Mesothelial cell of epicardium (in vitro differentiated cells): ENCODE measurements around the gene CHST6. TPM values are rescaled to one million over a fixed set of nuclear protein-coding genes. Genes with fewer than 3 reads are reported as not detected.
"Not testable (repeated sequence)": the region's sequence is repeated elsewhere in the genome, so short reads cannot be mapped to it uniquely, and the experiment has no call there.

Source experiments
- DNase-seq, 2 experiments: peaks; one replicate each; pipeline ENCODE4 v3.0.0; 2021; ENCODE audit warnings: low spot score in 2 of 2; ENCODE audit not compliant: unreplicated experiment in 2 of 2
- H3K27ac Mint-ChIP-seq: 2 replicates; pipeline ENCODE4 v1.8.0; 2021; ENCODE audit warnings: mixed read lengths
- H3K27me3 Mint-ChIP-seq: 2 replicates; pipeline ENCODE4 v1.8.0; 2021; ENCODE audit warnings: low read depth, mixed read lengths
- H3K36me3 Mint-ChIP-seq: 2 replicates; pipeline ENCODE4 v1.8.0; 2021; ENCODE audit warnings: mixed read lengths
- H3K4me1 Mint-ChIP-seq: 2 replicates; pipeline ENCODE4 v1.8.0; 2021; ENCODE audit warnings: mixed read lengths
- H3K4me3 Mint-ChIP-seq: 2 replicates; pipeline ENCODE4 v1.8.0; 2021; ENCODE audit warnings: mild to moderate bottlenecking, moderate library complexity, mixed read lengths
- H3K9me3 Mint-ChIP-seq: 2 replicates; pipeline ENCODE4 v1.8.0; 2021; ENCODE audit warnings: mixed read lengths
- CTCF ChIP-seq: fragments of 200-600 bp; sonication (generic); IDR thresholded peaks from one replicate; pipeline ENCODE4 v1.5.0; 2021; ENCODE audit warnings: antibody characterized with exemption; ENCODE audit not compliant: unreplicated experiment
- total RNA-seq: library from RNA; stranded (reverse); gene quantifications from 3 replicates; pipeline ENCODE4 v1.2.1, GENCODE V29; 2021

CHST6 gene
- total RNA-seq, 1 donor from 2014 or later, result 2.1 TPM

DNA sequence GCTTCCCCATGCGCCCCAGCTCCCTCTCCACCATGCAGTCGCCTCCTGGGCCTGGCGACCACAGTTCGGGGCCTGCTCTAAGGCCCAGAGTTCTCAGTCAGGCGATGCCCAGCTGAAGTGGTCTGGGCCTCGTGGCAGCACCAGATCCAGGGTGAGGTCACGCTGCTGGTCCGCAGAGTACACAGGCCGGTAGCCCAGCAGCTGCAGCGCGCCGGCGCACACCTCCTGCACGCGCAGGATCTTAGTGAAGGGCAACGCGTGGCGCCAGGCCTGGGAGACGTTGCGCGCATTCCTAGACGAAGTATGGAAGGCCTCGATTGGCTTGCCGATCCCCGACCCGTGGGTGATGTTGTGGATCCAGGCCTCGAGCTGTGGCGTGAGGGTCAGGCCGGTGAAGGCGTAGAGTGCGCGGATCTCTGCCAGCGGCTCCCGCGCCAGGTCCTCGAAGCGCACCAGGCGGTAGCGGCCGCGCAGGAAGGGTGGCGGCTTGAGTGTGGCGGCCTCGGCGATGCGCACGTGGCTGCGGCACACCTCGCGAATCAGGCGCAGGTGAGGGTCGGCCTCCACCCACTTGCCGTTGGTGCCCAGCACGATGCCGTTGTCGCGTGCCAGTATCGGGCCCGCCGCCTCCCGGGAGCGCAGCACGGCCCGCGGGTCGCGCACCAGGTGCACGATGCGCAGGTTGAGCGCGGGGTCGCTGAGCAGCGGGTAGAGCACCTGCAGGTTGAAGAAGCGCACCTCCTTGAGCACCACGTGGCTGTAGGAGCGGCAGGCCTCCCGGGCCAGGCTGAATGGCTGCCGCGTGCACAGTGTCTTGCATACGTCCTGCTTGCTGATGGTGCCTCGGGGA, 34.0 kb upstream of the CHST6 start:
- Mint-ChIP-seq H3K4me3 (no peak overlapping the region), H3K27ac (no peak overlapping the region), H3K4me1 (no peaks in the 10 kb centered on the region), H3K27me3 (no peaks in the 10 kb centered on the region), H3K36me3 (no peaks in the 10 kb centered on the region), H3K9me3 (no peaks in the 10 kb centered on the region)
- DNase-seq, result no peak
- TF ChIP-seq CTCF, result no peak

- no peaks in the 10 kb centered on the region for H3K4me1 Mint-ChIP-seq
- no peak for DNase-seq
- no peak overlapping the region for H3K27ac Mint-ChIP-seq
- TF ChIP-seq CTCF, result no peak
- H3K36me3 Mint-ChIP-seq, result no peaks in the 10 kb centered on the region
- no peak overlapping the region for H3K4me3 Mint-ChIP-seq
- no peaks in the 10 kb centered on the region for H3K9me3 Mint-ChIP-seq
- no peaks in the 10 kb centered on the region for H3K27me3 Mint-ChIP-seq
Observed at GRCh38 chr16:75527825-75528299, 32.6 kb upstream of the CHST6 start.

GRCh38 chr16:75526032-75526790, 31.0 kb upstream of the CHST6 start:
- no peak for DNase-seq
- no peaks in the 10 kb centered on the region for H3K9me3 Mint-ChIP-seq
- no peaks in the 10 kb centered on the region for H3K4me1 Mint-ChIP-seq

GRCh38 chr16:75519175-75519574, 23.9 kb upstream of the CHST6 start:
- no peak for TF ChIP-seq CTCF
- Mint-ChIP-seq H3K4me3 (no peak overlapping the region), H3K4me1 (peaks cover 13% of the 10 kb centered on the region), H3K27ac (no peak overlapping the region), H3K27me3 (no peaks in the 10 kb centered on the region), H3K9me3 (no peaks in the 10 kb centered on the region), H3K36me3 (no peaks in the 10 kb centered on the region)
- no peak for DNase-seq

More at GRCh38 chr16:75526032-75526790, 31.0 kb upstream of the CHST6 start:
- TF ChIP-seq CTCF, result no peak
- Mint-ChIP-seq H3K27me3 (no peaks in the 10 kb centered on the region), H3K36me3 (no peaks in the 10 kb centered on the region), H3K4me3 (no peak overlapping the region), H3K27ac (no peak overlapping the region)

DNA sequence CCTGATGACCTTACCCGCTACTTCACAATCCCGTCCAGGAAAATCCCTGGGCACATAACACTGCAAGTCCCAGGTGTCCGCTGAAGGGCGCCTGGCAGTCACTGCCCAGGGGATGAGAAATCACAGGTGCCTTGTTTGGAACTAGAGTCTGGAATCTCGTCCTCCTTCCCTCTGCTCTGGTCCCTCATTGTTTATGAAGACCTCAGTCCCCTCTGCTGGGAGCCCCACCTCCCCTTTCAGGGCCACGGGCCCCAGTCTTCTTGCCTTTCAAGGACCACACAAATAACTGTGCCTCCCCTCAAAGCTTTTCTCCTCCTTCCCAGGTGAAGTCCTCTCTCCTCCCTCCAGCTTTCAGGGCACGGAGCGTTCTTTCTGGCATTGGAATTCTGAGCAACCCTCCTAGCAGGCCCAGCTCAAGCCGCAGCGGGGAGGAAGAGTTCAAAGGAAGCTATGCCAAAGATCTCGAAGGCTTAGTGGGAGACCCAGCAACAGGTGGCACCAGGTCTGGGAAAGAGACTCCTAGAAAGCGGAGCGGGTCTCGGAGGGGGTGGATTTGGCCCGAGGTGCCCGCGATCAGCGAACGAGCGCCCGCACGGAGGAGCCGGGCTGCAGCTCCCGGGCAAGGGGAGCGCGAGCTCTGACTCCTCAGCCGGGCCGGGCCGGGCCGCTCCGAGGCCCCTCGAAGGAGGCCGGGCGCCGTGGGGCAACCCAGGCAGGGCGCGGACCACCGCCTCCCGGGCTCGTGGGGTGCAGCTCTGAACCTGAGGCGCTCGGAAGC, 21.1 kb upstream of the CHST6 start:
- Mint-ChIP-seq H3K27ac (peak overlapping the region; percentile 95), H3K4me3 (peak overlapping the region; percentile 84), H3K4me1 (peaks cover 13% of the 10 kb centered on the region)
- H3K9me3 Mint-ChIP-seq, H3K27me3 Mint-ChIP-seq, H3K36me3 Mint-ChIP-seq: not testable (repeated sequence)
- DNase-seq, result peak in 1 of 2 experiments; percentile 66
